Measurements from ENCODE around the gene UQCC2.

UQCC2 gene

DNA sequence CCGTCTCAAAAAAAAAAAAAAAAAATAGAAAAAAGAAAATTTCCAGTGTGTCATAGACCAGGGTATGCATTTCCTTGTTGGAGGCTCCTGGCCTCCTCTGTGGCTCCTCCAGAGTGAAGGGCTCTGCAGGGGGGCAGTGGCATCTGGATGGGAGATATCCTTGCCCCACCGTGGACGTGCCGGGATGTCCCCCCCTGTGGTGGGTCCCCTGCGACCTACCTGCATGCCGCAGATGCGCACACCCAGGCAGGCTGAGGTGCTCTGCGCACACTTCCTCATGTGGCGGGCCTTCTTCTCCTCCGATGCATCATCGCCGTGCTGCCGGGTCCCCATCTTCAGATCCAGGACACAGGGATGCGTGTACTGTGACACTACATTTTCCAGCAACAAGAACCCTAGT is 13.7 kb upstream of the UQCC2 start:
- DNase-seq (ENCODE audit: low read depth) = no peak

- DNase-seq (ENCODE audit: low read depth) = no peak
Measured at GRCh38 chr6:33724102-33725023, 12.9 kb upstream of the UQCC2 start.

DNA sequence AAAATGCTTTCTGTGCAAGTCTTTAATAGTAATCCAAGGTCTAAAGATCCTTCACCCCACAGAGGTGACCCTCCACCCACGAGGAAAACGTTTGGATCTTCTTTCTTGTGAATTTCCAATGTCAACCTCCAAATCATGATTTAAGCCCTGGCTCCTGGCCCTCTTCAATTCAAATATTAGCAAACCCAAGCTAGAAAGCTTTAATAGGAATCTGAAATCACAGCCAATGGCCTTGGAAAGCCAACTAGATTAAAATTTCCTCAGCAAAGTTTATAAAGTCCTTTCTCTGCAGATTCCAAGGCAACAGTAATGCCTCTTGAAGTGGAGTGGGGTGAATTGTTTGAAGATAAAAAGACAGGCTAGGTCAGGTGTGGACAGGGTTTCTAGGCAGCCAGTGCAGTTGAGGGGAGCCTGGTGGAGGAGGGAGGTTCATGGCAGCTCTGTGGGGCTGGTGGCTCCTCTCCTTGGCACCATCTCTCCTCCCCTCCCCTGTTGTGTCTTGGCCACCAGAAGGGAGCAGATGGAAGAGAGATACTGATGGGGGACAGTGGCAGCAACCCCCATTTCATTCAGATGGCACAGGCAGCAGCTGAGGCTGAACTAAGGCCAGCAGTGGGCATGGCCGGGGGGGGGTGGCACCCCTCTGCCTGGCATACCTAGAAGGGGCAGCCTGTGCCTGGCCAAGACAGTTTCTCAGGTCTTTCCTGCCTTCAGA is 12.0 kb upstream of the UQCC2 start:
- no peak for DNase-seq (ENCODE audit: low read depth)

- DNase-seq (ENCODE audit: low read depth) = no peak
Measured at GRCh38 chr6:33722103-33722623, 10.7 kb upstream of the UQCC2 start.

- no peak for DNase-seq (ENCODE audit: low read depth)
Measured at GRCh38 chr6:33721508-33721907, 10.0 kb upstream of the UQCC2 start.

DNA sequence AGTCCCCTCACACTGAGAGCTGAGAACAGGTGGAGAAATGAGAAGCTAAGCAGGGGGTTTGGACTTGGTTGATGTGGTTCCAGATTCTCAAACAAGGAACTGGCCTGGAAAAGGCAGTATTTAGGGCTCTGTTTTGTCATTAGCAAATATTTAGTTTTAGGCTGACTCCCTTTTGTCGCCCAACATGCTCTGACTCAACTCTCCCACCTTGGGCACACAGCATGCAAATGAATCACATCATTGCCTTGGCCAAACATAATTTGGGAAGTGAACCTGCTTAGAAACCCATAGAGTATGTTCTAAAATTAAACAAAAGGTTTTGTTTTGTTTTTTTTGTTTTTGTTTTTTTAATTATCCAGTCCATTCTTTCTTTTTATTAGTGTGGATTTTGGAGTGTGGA is 9.5 kb upstream of the UQCC2 start:
- no peak for DNase-seq (ENCODE audit: low read depth)

- no peak for DNase-seq (ENCODE audit: low read depth)
Measured at GRCh38 chr6:33719326-33719987, 8.0 kb upstream of the UQCC2 start.

DNA sequence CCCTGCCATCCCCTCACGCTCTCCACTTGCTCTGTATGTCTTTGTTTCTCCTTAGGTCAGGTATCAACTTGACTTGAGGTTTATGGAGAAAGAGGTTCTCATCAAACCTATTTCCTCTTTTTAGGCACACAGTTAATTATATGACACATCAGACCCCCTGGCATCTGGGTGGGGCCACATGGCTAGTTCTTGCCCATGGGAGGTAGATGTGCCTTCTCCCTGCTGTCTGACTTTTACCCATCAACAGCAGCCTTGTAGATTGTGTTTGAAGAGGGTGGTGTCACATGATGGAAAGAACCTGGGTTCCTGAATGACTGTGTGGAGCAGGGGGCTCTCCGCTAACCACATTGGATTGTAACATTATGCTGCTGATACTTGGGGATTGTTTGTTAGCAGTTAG is 7.2 kb upstream of the UQCC2 start:
- DNase-seq (ENCODE audit: low read depth) = no peak

GRCh38 chr6:33717934-33718455 is 6.5 kb upstream of the UQCC2 start:
- no peak for DNase-seq (ENCODE audit: low read depth)

DNA sequence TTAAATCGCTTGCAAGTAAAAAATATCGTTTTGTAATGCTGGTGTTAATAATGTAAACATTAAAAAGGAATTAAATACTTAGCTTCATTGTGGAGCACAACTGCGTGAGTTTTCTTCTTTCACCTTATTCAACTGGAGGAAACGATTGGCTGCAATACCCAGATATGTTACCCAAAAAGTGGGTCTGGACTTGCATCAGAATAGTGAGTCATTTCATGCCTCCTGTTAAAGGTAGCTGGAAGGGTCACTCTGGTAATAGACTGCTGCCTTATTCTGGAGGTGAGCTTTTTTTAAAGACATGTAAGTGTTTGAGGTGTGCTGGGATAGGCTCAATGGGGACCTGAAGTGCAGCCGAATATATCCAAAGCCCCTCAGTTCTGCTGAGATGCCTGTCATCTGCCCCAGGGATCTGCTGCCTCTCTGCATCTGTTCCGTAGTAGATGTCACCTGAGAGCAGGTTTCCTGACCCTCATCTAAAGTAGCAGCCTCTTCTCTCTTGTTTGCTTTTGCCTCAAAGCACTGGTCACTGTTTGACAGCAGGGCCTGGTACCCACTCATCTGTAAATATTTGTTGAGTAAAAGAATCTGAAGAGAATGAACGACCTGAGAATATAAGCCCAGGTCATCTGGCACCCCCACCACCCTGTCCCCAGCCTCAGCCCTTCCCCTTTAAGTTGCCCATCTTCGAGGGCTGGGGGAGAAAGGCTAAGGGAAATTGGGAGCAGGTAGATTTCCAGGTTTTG is 5.6 kb upstream of the UQCC2 start:
- DNase-seq (ENCODE audit: low read depth) = no peak

DNA sequence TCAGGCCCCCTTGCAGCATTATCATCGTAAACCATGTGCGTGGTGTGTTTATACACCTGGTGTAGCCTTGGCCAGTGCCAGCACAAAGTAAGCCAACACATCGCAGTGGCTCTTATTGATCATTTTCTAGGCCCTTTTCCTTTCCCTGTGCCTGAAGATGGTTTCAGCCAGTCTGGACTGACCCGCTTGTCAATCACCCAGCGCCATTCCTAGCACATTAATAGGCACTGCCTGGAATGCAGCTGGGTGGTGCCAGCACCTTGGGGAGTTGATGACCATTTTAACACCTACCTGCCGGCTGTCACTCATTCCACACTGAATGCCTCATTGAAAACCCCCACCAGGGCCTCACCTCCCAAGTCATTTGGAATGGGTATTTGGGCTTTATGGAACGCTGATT is 4.9 kb upstream of the UQCC2 start:
- DNase-seq (ENCODE audit: low read depth) = no peak

GRCh38 chr6:33714385-33715040 is 3.0 kb upstream of the UQCC2 start:
- no peak for DNase-seq (ENCODE audit: low read depth)

- no peak for DNase-seq (ENCODE audit: low read depth)
Measured at GRCh38 chr6:33713786-33714185, 2.3 kb upstream of the UQCC2 start.

DNA sequence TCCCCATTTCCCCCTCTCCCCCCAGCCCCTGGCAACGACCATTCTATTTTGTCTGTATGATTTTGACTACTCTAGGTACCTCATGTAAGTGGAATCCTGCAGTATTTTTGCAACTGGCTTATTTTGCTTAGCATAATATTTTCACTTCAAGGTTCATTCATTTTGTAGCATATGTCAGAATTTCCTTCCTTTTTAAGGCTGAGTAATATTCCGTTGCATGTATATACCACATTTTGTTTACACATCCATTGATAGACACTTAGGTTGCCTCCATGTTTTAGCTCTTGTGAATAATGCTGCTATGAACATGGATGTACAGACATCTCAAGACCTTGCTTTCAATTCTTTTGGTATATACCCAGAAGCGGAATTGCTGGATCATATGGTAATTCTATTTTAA is 1.4 kb upstream of the UQCC2 start:
- DNase-seq (ENCODE audit: low read depth) = no peak

- DNase-seq (ENCODE audit: low read depth) = no peak
Measured at GRCh38 chr6:33710296-33711121, 991 bp downstream of the UQCC2 start.

DNA sequence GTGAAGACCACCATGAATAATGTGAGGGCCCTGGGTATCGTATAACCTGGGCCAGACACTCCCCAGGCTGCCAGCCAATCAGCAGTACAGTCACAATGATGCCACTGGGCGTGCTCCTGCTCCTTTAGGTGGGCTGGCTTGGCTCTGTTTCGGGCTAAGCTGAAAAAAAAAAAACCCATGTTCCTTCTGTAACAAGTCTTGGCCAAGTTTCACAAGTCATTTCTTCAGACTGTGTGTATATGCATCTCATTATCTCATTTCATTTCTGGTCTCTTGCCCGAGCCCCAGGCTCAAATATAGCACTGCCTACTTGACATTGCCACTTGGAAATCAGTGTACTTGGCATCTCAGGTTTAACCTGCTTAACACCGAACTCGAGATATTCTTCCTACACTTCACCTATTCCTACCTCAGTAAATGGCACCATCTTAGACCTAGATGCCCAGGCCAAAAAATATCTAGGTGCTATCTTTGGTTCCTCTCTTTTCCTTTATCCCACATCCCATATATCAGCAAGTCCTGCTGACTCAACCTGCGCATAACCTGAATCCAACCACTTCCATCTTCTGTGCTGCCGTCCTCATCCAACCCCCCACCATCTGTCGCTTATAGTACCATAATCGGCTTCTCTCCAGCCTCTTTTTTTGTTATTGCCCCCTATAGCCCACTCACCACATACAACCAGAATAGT is 1.8 kb downstream of the UQCC2 start:
- no peak for DNase-seq (ENCODE audit: low read depth)

GRCh38 chr6:33708516-33709204 is 2.8 kb downstream of the UQCC2 start:
- no peak for DNase-seq (ENCODE audit: low read depth)

GRCh38 chr6:33707771-33708170 is 3.7 kb downstream of the UQCC2 start:
- no peak for DNase-seq (ENCODE audit: low read depth)
